ENCODE results near the gene DEFB113. TPM values are rescaled to one million over a fixed set of nuclear protein-coding genes. Genes with fewer than 3 reads are reported as not detected.

Gene DEFB113
- total RNA-seq = not detected

GRCh38 chr6:49969605-49970004, at the start of gene DEFB113:
DEFB113 (minus strand) TSS chr6:49969625; CDS start chr6:49969625, 0 bp downstream.

GRCh38 chr6:49964064-49964463, 5.4 kb downstream of the DEFB113 start, which contains the start of gene DEFB114:
DEFB114 (minus strand) TSS chr6:49964164; CDS start chr6:49964105, 59 bp downstream.

Other genes with a start within 250 kb of the DEFB113 start
- not detected for gene CRISP3, start 225.2 kb downstream of the DEFB113 start, total RNA-seq
- gene PGK2, start 182.3 kb downstream of the DEFB113 start, total RNA-seq = not detected
- not detected for gene CRISP1, start 103.1 kb downstream of the DEFB113 start, total RNA-seq
- not detected for gene DEFB114, start 5.5 kb downstream of the DEFB113 start, total RNA-seq
- not detected for gene DEFB110, start 52.4 kb upstream of the DEFB113 start, total RNA-seq
- not detected for gene DEFB112, start 80.3 kb upstream of the DEFB113 start, total RNA-seq